A549 (cell line): ENCODE data around the gene CTBP2. TPM values are rescaled to one million over a fixed set of nuclear protein-coding genes. Genes with fewer than 3 reads are reported as not detected.
A peak's percentile ranks its signal among the peaks of the same experiment; 100 is the strongest.

ENCODE experiments used
- ATAC-seq, 2 experiments: fragments of 200-7000 bp in 1 of 2; fragments of >200 bp in 1 of 2; cut with Nextera tagmentation in 1 of 2; cut with Tn5 transposase in 1 of 2; 3 replicates each; pipeline versions ENCODE4 v1.8.0 to v1.9.1; 2018 to 2020; ENCODE audit warnings: mild to moderate bottlenecking in 1 of 2, moderate library complexity in 1 of 2
- CTCF ChIA-PET: fragments of 300-600 bp; sonication (Branson Sonifier 250); formaldehyde crosslinking; extraction: SDS; loops from one replicate; lab custom pipeline; 2021; ENCODE audit warnings: antibody characterized with exemption, inconsistent platforms; lab: Yijun Ruan, JAX
- POLR2A ChIA-PET: fragments of 350-600 bp; formaldehyde crosslinking; extraction: SDS; loops from one replicate; lab custom pipeline; 2021; ENCODE audit warnings: antibody characterized with exemption, inconsistent platforms; lab: Yijun Ruan, JAX
- DNase-seq, 2 experiments: peaks; one replicate each; pipeline versions ENCODE4 v3.0.0 to v3.0.0-alpha.2; 2011 to 2016; ENCODE audit warnings: low read depth in 1 of 2, low spot score in 1 of 2
- FAIRE-seq: peaks from 2 replicates; lab custom pipeline; 2011; peaks lifted over from hg19 to GRCh38; lab: Jason Lieb, UNC
- H3K27ac ChIP-seq, 2 experiments: fragments of >200 bp; sonication (Bioruptor Twin); formaldehyde crosslinking; 3 replicates each; pipeline ENCODE4 v1.5.1; 2016 to 2017
- H3K4me1 ChIP-seq: fragments of >200 bp; sonication (Bioruptor Twin); formaldehyde crosslinking; 3 replicates; pipeline ENCODE4 v1.6.1; 2016
- H3K4me2 ChIP-seq: fragments of >200 bp; sonication (Bioruptor Twin); formaldehyde crosslinking; 3 replicates; pipeline ENCODE4 v1.6.1; 2016
- H3K4me3 ChIP-seq: fragments of >200 bp; sonication (Bioruptor Twin); formaldehyde crosslinking; 3 replicates; pipeline ENCODE4 v1.5.1; 2016
- H3K9me3 ChIP-seq: fragments of >200 bp; sonication (Bioruptor Twin); formaldehyde crosslinking; 3 replicates; pipeline ENCODE4 v1.6.1; 2016
- CBX2 ChIP-seq: fragments of 200-600 bp; sonication (generic); IDR thresholded peaks from 2 replicates; pipeline ENCODE4 v1.6.1; 2016; ENCODE audit warnings: low read depth, mild to moderate bottlenecking, borderline replicate concordance
- CEBPB ChIP-seq, 2 experiments: fragments of >200 bp in 1 of 2; sonication (Bioruptor Twin) in 1 of 2; formaldehyde crosslinking in 1 of 2; IDR thresholded peaks; 2 replicates each; pipeline ENCODE4 v1.6.1; 2012 to 2016
- CHD2 ChIP-seq: fragments of 150-350 bp; IDR thresholded peaks from 2 replicates; pipeline ENCODE4 v1.6.1; 2014; ENCODE audit warnings: low read length; ENCODE audit not compliant: partially characterized antibody
- EHMT2 ChIP-seq: fragments of 200-600 bp; sonication (generic); IDR thresholded peaks from 2 replicates; pipeline ENCODE4 v1.6.1; 2016; ENCODE audit warnings: antibody characterized with exemption, low read depth, mild to moderate bottlenecking, moderate library complexity
- ESRRA ChIP-seq: fragments of 150-350 bp; IDR thresholded peaks from 2 replicates; pipeline ENCODE4 v1.6.1; 2014; ENCODE audit warnings: mild to moderate bottlenecking, low read length, borderline replicate concordance
- FOSL2 ChIP-seq, 2 experiments: fragments of 450-650 bp in 1 of 2; fragments of >200 bp in 1 of 2; sonication (Bioruptor Twin) in 1 of 2; formaldehyde crosslinking; IDR thresholded peaks; 2 replicates each; pipeline versions ENCODE4 v1.5.0 to v1.6.1; 2016 to 2020; ENCODE audit warnings: mild to moderate bottlenecking in 1 of 2, moderate library complexity in 1 of 2
- FOXS1 ChIP-seq: fragments of 250-450 bp; sonication (Bioruptor Pico); IDR thresholded peaks from 2 replicates; pipeline ENCODE4 v1.5.0; 2020; ENCODE audit warnings: mild to moderate bottlenecking, moderate library complexity
- HEYL ChIP-seq: fragments of 250-450 bp; sonication (Bioruptor Pico); IDR thresholded peaks from 2 replicates; pipeline ENCODE4 v1.8.0; 2021; ENCODE audit warnings: mild to moderate bottlenecking, moderate library complexity
- HOXB5 ChIP-seq: fragments of 250-450 bp; sonication (Bioruptor Pico); IDR thresholded peaks from 2 replicates; pipeline ENCODE4 v1.5.0; 2020; ENCODE audit warnings: mild to moderate bottlenecking, moderate library complexity
- JUNB ChIP-seq: fragments of >200 bp; sonication (Bioruptor Twin); formaldehyde crosslinking; IDR thresholded peaks from 2 replicates; pipeline ENCODE4 v1.6.1; 2016
- MAFK ChIP-seq: fragments of 450-650 bp; IDR thresholded peaks from 2 replicates; pipeline ENCODE4 v1.6.1; 2014; ENCODE audit not compliant: partially characterized antibody
- MAZ ChIP-seq: fragments of 150-350 bp; IDR thresholded peaks from 2 replicates; pipeline ENCODE4 v1.6.1; 2014; ENCODE audit warnings: antibody characterized with exemption, low read depth, low read length, borderline replicate concordance
- NPAS2 ChIP-seq: fragments of 250-450 bp; sonication (Bioruptor Pico); IDR thresholded peaks from 2 replicates; pipeline ENCODE4 v1.8.0; 2022; ENCODE audit warnings: mild to moderate bottlenecking, moderate library complexity, borderline replicate concordance
- PHF8 ChIP-seq: fragments of 200-600 bp; sonication (generic); IDR thresholded peaks from 2 replicates; pipeline ENCODE4 v1.6.1; 2016; ENCODE audit warnings: low read depth, mild to moderate bottlenecking, antibody characterized with exemption, moderate library complexity, borderline replicate concordance
- POLR2AphosphoS2 ChIP-seq: conservative IDR thresholded peaks from 2 replicates; pipeline ENCODE4 v1.6.1; 2012; ENCODE audit warnings: low read length, improper control_type of control experiment, inconsistent platforms
- RFX5 ChIP-seq: fragments of 450-650 bp; IDR thresholded peaks from 2 replicates; pipeline ENCODE4 v1.7.1; 2014; ENCODE audit warnings: antibody characterized with exemption, mild to moderate bottlenecking, moderate library complexity
- SREBF2 ChIP-seq: fragments of 450-650 bp; IDR thresholded peaks from 2 replicates; pipeline ENCODE4 v1.6.1; 2014; ENCODE audit warnings: mild to moderate bottlenecking, moderate library complexity
- TP53 ChIP-seq: fragments of 250-450 bp; sonication (Bioruptor Pico); IDR thresholded peaks from 2 replicates; pipeline ENCODE4 v1.5.0; 2021; ENCODE audit warnings: mild to moderate bottlenecking, moderate library complexity
- ZFP36 ChIP-seq: fragments of 450-650 bp; IDR thresholded peaks from 2 replicates; pipeline ENCODE4 v1.6.1; 2014; ENCODE audit warnings: borderline replicate concordance; ENCODE audit not compliant: partially characterized antibody
- ZNF302 ChIP-seq: fragments of 250-450 bp; sonication (Bioruptor Pico); IDR thresholded peaks from 2 replicates; pipeline ENCODE4 v1.9.0; 2021; ENCODE audit warnings: inconsistent platforms, mild to moderate bottlenecking, moderate library complexity
- WGBS: methylation state at CpG from one replicate; pipeline ENCODE4 v1.1.6; 2017; ENCODE audit errors: missing lambda C conversion rate; 5-methylcytosine and 5-hydroxymethylcytosine counted together
- polyA plus RNA-seq, 4 experiments: library from polyadenylated mRNA; depleted of rRNA in 3 of 4; stranded (reverse); fragments of >200 nt; fragmentation: RNase III in 1 of 4; extraction: RNeasy Plus Mini Kit Qiagen cat#74134 plus additional on column Dnase treatment in 1 of 4; gene quantifications; 2 replicates in 3 of 4; 3 replicates in 1 of 4; pipeline ENCODE4 v1.2.3, GENCODE V29; 2011 to 2017
- TF ChIP-seq, protein P1 (sequence below): IDR thresholded peaks from 2 replicates; pipeline ENCODE4 v1.6.1; 2012
- TF ChIP-seq, protein P2 (sequence below): IDR thresholded peaks from 2 replicates; pipeline ENCODE4 v1.6.1; 2012
- TF ChIP-seq, protein P3 (sequence below): fragments of 450-650 bp; IDR thresholded peaks from 2 replicates; pipeline ENCODE4 v1.6.1; 2014; ENCODE audit warnings: antibody characterized with exemption
- TF ChIP-seq, protein P4 (sequence below): fragments of 250-450 bp; sonication (Bioruptor Pico); IDR thresholded peaks from 2 replicates; pipeline ENCODE4 v1.5.0; 2021; ENCODE audit warnings: mild to moderate bottlenecking, moderate library complexity, borderline replicate concordance
- TF ChIP-seq, protein P5 (sequence below): IDR thresholded peaks from 2 replicates; pipeline ENCODE4 v1.6.1; 2012; ENCODE audit warnings: low read depth, borderline replicate concordance
- TF ChIP-seq, protein P6 (sequence below): fragments of 200-600 bp; sonication (generic); IDR thresholded peaks from 2 replicates; pipeline ENCODE4 v1.6.1; 2016; ENCODE audit warnings: antibody characterized with exemption, mild to moderate bottlenecking, moderate library complexity

CTBP2 gene
- polyA plus RNA-seq, 2 of the 4 experiments (the other 2 are of a cell fraction), result 74.9 to 78.9 TPM

DNA sequence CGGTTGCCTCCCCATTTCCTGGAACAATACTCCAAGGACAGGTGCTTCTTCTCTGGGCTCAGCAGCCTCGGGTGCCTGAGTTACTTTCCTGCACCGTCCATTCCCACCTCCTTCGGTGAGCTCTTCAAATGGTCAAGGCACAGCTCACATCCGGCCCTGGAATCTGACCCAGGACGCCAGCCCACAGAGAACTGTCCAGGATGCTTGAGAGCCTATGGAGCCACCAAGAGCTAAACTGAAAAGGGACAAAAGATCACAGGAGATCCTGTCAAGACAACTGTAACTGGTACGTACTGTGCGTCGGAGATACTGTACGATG lies 72.5 kb downstream of the CTBP2 start:
- Histone ChIP-seq H3K4me2 (no peak overlapping the region), H3K4me3 (no peak overlapping the region), H3K9me3 (no peaks in the 10 kb centered on the region), H3K4me1 (peaks cover 46% of the 10 kb centered on the region), H3K27ac (peak overlapping the region in 1 of 2 experiments; percentile 40; a peak in 3 of 6 replicates)
- ATAC-seq, result no peak
- no peak for TF ChIP-seq TP53
- no peak for TF ChIP-seq POLR2AphosphoS2
- TF ChIP-seq, protein P1, sequence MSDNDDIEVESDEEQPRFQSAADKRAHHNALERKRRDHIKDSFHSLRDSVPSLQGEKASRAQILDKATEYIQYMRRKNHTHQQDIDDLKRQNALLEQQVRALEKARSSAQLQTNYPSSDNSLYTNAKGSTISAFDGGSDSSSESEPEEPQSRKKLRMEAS, result no peak
- no peak for TF ChIP-seq PHF8
- no peak for TF ChIP-seq CEBPB (IDR thresholded peaks at IDR 0.05)
- TF ChIP-seq, protein P2, sequence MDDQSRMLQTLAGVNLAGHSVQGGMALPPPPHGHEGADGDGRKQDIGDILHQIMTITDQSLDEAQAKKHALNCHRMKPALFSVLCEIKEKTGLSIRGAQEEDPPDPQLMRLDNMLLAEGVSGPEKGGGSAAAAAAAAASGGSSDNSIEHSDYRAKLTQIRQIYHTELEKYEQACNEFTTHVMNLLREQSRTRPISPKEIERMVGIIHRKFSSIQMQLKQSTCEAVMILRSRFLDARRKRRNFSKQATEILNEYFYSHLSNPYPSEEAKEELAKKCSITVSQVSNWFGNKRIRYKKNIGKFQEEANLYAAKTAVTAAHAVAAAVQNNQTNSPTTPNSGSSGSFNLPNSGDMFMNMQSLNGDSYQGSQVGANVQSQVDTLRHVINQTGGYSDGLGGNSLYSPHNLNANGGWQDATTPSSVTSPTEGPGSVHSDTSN, result no peak
- TF ChIP-seq NPAS2, result no peak
- no peak for TF ChIP-seq ZFP36
- no peak for TF ChIP-seq MAZ
- TF ChIP-seq, protein P3, sequence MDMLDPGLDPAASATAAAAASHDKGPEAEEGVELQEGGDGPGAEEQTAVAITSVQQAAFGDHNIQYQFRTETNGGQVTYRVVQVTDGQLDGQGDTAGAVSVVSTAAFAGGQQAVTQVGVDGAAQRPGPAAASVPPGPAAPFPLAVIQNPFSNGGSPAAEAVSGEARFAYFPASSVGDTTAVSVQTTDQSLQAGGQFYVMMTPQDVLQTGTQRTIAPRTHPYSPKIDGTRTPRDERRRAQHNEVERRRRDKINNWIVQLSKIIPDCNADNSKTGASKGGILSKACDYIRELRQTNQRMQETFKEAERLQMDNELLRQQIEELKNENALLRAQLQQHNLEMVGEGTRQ, result no peak
- no peak for TF ChIP-seq FOXS1 (CRISPR knock-in tag)
- no peak for TF ChIP-seq RFX5
- no peak for TF ChIP-seq HOXB5 (CRISPR knock-in tag)
- TF ChIP-seq, protein P4, sequence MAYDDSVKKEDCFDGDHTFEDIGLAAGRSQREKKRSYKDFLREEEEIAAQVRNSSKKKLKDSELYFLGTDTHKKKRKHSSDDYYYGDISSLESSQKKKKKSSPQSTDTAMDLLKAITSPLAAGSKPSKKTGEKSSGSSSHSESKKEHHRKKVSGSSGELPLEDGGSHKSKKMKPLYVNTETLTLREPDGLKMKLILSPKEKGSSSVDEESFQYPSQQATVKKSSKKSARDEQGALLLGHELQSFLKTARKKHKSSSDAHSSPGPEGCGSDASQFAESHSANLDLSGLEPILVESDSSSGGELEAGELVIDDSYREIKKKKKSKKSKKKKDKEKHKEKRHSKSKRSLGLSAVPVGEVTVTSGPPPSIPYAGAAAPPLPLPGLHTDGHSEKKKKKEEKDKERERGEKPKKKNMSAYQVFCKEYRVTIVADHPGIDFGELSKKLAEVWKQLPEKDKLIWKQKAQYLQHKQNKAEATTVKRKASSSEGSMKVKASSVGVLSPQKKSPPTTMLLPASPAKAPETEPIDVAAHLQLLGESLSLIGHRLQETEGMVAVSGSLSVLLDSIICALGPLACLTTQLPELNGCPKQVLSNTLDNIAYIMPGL (CRISPR knock-in tag), result no peak
- FAIRE-seq, result no peak
- POLR2A ChIA-PET, result no interaction called here
- CTCF ChIA-PET, result interaction anchor here (1.0 to 2.2 kb wide), 3 partner anchors 25 to 40 kb away, joined by 4 to 7 read pairs (median 6); no protein-coding TSS in a partner anchor
- WGBS, result 89% methylated on average over 10 of the region's 10 CpGs
- no peak for DNase-seq

DNA sequence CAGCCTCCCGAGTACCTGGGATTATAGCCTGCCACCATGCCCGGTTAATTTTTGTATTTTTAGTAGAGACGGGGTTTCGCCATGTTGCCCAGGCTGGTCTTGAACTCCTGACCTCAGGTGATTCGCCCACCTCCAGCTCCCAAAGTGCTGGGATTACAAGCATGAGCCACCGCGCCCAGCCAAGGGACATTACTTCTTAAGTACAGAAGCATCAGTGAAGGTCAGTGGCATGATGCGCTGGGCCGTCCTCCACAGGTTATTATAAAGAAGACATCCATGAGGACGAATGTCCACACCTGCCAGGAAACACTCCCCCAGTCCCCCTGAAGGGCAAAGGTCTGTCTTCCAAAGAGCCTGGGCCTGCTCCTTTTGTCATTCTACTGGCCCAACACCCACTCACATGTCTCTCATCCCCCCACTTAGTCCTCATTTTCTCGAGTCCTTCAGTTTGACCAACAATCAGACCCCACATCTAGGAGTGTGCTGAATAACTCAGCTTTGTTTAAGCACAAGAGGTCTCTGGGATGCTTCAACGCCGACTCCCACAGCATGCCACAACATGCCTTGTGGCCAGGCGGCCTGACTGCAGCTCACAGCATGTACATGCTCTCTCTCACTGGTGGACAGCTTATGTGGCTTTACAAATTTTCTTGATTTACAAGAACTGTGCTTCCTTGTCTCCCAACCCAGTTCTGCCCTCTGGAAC lies 73.0 kb downstream of the CTBP2 start:
- ATAC-seq (no peak), FAIRE-seq (no peak)
- CTCF ChIA-PET, result interaction anchor here (1.0 to 2.2 kb wide), 3 partner anchors 24 to 40 kb away, joined by 4 to 7 read pairs (median 6); no protein-coding TSS in a partner anchor

More for the DNA sequence above, 73.0 kb downstream of the CTBP2 start:
- TF ChIP-seq RFX5 (no peak), ZNF302 (CRISPR knock-in tag) (no peak), SREBF2 (no peak), HEYL (no peak), FOSL2 (IDR thresholded peaks at IDR 0.05) (no peak), FOSL2 (CRISPR knock-in tag; IDR thresholded peaks at IDR 0.05) (no peak), MAFK (no peak), CBX2 (no peak), CHD2 (no peak), ZFP36 (no peak), JUNB (no peak), EHMT2 (no peak), ESRRA (no peak)
- TF ChIP-seq, protein P5, sequence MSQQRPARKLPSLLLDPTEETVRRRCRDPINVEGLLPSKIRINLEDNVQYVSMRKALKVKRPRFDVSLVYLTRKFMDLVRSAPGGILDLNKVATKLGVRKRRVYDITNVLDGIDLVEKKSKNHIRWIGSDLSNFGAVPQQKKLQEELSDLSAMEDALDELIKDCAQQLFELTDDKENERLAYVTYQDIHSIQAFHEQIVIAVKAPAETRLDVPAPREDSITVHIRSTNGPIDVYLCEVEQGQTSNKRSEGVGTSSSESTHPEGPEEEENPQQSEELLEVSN, result no peak
- TF ChIP-seq, protein P6, sequence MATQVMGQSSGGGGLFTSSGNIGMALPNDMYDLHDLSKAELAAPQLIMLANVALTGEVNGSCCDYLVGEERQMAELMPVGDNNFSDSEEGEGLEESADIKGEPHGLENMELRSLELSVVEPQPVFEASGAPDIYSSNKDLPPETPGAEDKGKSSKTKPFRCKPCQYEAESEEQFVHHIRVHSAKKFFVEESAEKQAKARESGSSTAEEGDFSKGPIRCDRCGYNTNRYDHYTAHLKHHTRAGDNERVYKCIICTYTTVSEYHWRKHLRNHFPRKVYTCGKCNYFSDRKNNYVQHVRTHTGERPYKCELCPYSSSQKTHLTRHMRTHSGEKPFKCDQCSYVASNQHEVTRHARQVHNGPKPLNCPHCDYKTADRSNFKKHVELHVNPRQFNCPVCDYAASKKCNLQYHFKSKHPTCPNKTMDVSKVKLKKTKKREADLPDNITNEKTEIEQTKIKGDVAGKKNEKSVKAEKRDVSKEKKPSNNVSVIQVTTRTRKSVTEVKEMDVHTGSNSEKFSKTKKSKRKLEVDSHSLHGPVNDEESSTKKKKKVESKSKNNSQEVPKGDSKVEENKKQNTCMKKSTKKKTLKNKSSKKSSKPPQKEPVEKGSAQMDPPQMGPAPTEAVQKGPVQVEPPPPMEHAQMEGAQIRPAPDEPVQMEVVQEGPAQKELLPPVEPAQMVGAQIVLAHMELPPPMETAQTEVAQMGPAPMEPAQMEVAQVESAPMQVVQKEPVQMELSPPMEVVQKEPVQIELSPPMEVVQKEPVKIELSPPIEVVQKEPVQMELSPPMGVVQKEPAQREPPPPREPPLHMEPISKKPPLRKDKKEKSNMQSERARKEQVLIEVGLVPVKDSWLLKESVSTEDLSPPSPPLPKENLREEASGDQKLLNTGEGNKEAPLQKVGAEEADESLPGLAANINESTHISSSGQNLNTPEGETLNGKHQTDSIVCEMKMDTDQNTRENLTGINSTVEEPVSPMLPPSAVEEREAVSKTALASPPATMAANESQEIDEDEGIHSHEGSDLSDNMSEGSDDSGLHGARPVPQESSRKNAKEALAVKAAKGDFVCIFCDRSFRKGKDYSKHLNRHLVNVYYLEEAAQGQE, result no peak
- TF ChIP-seq, protein P3, result no peak
- TF ChIP-seq, all 56 proteins: peak for 0
- peak overlapping the region in 1 of 2 experiments; percentile 40; a peak in 3 of 6 replicates for H3K27ac ChIP-seq
- peaks cover 46% of the 10 kb centered on the region for H3K4me1 ChIP-seq
- H3K4me3 ChIP-seq, result no peak overlapping the region
- DNase-seq, result no peak
- H3K9me3 ChIP-seq, result no peaks in the 10 kb centered on the region
- POLR2A ChIA-PET, result no interaction called here
- no peak overlapping the region for H3K4me2 ChIP-seq
- 95% methylated on average over 14 of the region's 14 CpGs for WGBS
